Trophoblast cell (in vitro differentiated cells and primary cell): ENCODE results near the gene LRRIQ1.

Experiments used
- DNase-seq, 2 donors: peaks; one replicate each; pipeline ENCODE4 v3.0.0-alpha.2; 2016
- H2AFZ ChIP-seq: 2 replicates; pipeline ENCODE4 v1.6.1; 2013; ENCODE audit warnings: low read length, moderate library complexity, mild to moderate bottlenecking; ENCODE audit not compliant: insufficient read depth, poor library complexity
- H2AK5ac ChIP-seq: 2 replicates; pipeline ENCODE4 v1.6.1; 2013; ENCODE audit warnings: mild to moderate bottlenecking, low read length
- H2BK120ac ChIP-seq: 2 replicates; pipeline ENCODE4 v1.6.1; 2013; ENCODE audit warnings: low read length, mild to moderate bottlenecking, moderate library complexity; ENCODE audit not compliant: insufficient read depth, poor library complexity
- H2BK12ac ChIP-seq: 2 replicates; pipeline ENCODE4 v1.6.1; 2013; ENCODE audit warnings: mild to moderate bottlenecking, low read length, moderate library complexity
- H2BK5ac ChIP-seq: 2 replicates; pipeline ENCODE4 v1.6.1; 2013; ENCODE audit warnings: low read length, low read depth, moderate library complexity, mild to moderate bottlenecking; ENCODE audit not compliant: poor library complexity
- H3K14ac ChIP-seq: 2 replicates; pipeline ENCODE4 v1.6.1; 2013; ENCODE audit warnings: mild to moderate bottlenecking, low read length
- H3K18ac ChIP-seq: 2 replicates; pipeline ENCODE4 v1.6.1; 2013; ENCODE audit warnings: mild to moderate bottlenecking, low read length
- H3K23ac ChIP-seq: 2 replicates; pipeline ENCODE4 v1.6.1; 2013; ENCODE audit warnings: low read length
- H3K27ac ChIP-seq: 2 replicates; pipeline ENCODE4 v1.5.1; 2013; ENCODE audit warnings: low read depth, mild to moderate bottlenecking, inconsistent platforms, low read length, moderate library complexity
- H3K27me3 ChIP-seq: 2 replicates; pipeline ENCODE4 v1.6.1; 2013; ENCODE audit warnings: inconsistent platforms, mild to moderate bottlenecking, low read length, moderate library complexity; ENCODE audit not compliant: insufficient read depth
- H3K36me3 ChIP-seq, 2 experiments: 1 replicate in 1 of 2; 2 replicates in 1 of 2; pipeline ENCODE4 v1.6.1; 2013; ENCODE audit warnings: low read length in 2 of 2, mild to moderate bottlenecking in 2 of 2, moderate library complexity in 1 of 2; ENCODE audit not compliant: insufficient read depth in 2 of 2, control insufficient read depth in 1 of 2
- H3K4ac ChIP-seq: 2 replicates; pipeline ENCODE4 v1.6.1; 2013; ENCODE audit warnings: low read depth, mild to moderate bottlenecking, low read length, moderate library complexity
- H3K4me1 ChIP-seq, 2 experiments: 1 replicate in 1 of 2; 2 replicates in 1 of 2; pipeline ENCODE4 v1.6.1; 2013; ENCODE audit warnings: low read length in 2 of 2, mild to moderate bottlenecking in 2 of 2, moderate library complexity in 1 of 2; ENCODE audit not compliant: insufficient read depth in 2 of 2, control insufficient read depth in 1 of 2
- H3K4me2 ChIP-seq: 2 replicates; pipeline ENCODE4 v1.6.1; 2013; ENCODE audit warnings: inconsistent platforms, mild to moderate bottlenecking, low read length, moderate library complexity
- H3K4me3 ChIP-seq: 2 replicates; pipeline ENCODE4 v1.5.1; 2013; ENCODE audit warnings: mild to moderate bottlenecking, low read depth, low read length, inconsistent platforms
- H3K79me1 ChIP-seq: one replicate; pipeline ENCODE4 v1.6.1; 2013; ENCODE audit warnings: low read length
- H3K79me2 ChIP-seq: 2 replicates; pipeline ENCODE4 v1.6.1; 2013; ENCODE audit warnings: low read length, mild to moderate bottlenecking; ENCODE audit not compliant: control insufficient read depth, insufficient read depth, poor library complexity
- H3K9ac ChIP-seq: 2 replicates; pipeline ENCODE4 v1.6.1; 2013; ENCODE audit warnings: mild to moderate bottlenecking, low read length
- H3K9me3 ChIP-seq: 2 replicates; pipeline ENCODE4 v1.6.1; 2013; ENCODE audit warnings: low read depth, mild to moderate bottlenecking, control low read depth, inconsistent platforms, low read length; ENCODE audit not compliant: insufficient read depth
- H4K12ac ChIP-seq: 2 replicates; pipeline ENCODE4 v1.6.1; 2013; ENCODE audit warnings: low read depth, mild to moderate bottlenecking, low read length, moderate library complexity
- H4K8ac ChIP-seq: 2 replicates; pipeline ENCODE4 v1.6.1; 2013; ENCODE audit warnings: low read depth, mild to moderate bottlenecking, low read length, moderate library complexity
- H4K91ac ChIP-seq: one replicate; pipeline ENCODE4 v1.6.1; 2013; ENCODE audit warnings: low read depth, mild to moderate bottlenecking, low read length, moderate library complexity
- whole genome bisulfite sequencing: extraction: QIAGEN DNeasy Blood & Tissue Kit; methylation state at CpG from one replicate; pipeline ENCODE4 v1.1.7; 2013; ENCODE audit warnings: missing lambda C conversion rate; ENCODE audit not compliant: insufficient read length, insufficient coverage; ENCODE audit errors: extremely low coverage; 5-methylcytosine and 5-hydroxymethylcytosine counted together

Gene LRRIQ1

DNA sequence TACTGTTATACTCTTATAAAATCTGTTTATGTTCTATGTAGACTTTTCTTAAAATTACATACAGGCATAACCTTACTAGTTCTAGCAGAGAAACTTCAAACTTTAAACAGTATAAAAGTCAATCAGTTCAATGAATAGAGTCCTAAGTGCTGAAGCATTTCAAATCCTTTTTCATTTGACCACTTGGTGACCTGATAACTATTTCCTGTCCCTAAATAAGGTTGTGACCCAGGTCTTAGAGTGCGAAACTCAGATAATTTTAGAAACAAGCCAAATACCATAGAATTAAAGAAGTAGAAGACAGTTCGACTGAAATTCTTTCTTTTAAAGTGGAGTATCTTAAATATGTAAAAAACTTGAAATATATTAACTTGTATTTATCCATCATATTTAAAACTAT, 147.7 kb downstream of the LRRIQ1 start:
- no peak overlapping the region for H3K14ac ChIP-seq
- H3K23ac ChIP-seq = no peak overlapping the region
- H4K8ac ChIP-seq = no peak overlapping the region
- no peaks in the 10 kb centered on the region for H3K79me1 ChIP-seq
- no peaks in the 10 kb centered on the region for H3K4me1 ChIP-seq
- no peaks in the 10 kb centered on the region for H3K36me3 ChIP-seq
- H2AFZ ChIP-seq = no peak overlapping the region
- no peak overlapping the region for H2AK5ac ChIP-seq
- H3K9me3 ChIP-seq = no peaks in the 10 kb centered on the region
- no peak overlapping the region for H3K27ac ChIP-seq
- H2BK120ac ChIP-seq = no peak overlapping the region
- no peak overlapping the region for H3K18ac ChIP-seq
- H3K79me2 ChIP-seq = no peaks in the 10 kb centered on the region
- H4K91ac ChIP-seq = no peak overlapping the region
- no peak overlapping the region for H3K4me2 ChIP-seq
- H2BK5ac ChIP-seq = no peak overlapping the region
- no peak for DNase-seq
- no peak overlapping the region for H3K9ac ChIP-seq
- no CpG with 5 or more reads among the region's 2 CpGs for WGBS
- H3K4me3 ChIP-seq = no peak overlapping the region
- no peak overlapping the region for H3K4ac ChIP-seq
- H2BK12ac ChIP-seq = no peak overlapping the region
- no peak overlapping the region for H4K12ac ChIP-seq
- H3K27me3 ChIP-seq = no peaks in the 10 kb centered on the region

DNA sequence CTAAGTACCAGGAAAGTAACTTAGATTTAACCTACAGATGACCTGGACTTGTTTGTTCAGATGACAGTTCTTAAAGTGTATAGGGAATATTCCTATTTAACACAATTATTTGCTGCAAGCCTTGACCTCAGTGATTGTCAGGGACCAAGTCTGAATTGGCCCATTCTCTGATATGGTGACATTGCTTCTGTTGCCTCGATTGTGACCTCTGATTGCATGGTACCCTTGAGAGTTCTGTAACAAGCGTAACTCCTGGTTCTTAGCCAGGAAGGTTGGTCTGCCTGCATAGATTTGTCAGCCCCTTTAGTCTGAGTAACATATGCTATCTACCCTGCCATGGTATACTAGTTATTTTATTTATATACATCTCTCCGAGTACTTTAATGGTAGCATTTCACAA, 150.1 kb downstream of the LRRIQ1 start:
- Histone ChIP-seq H3K9ac (no peak overlapping the region), H3K36me3 (no peaks in the 10 kb centered on the region), H3K27ac (no peak overlapping the region), H4K12ac (no peak overlapping the region), H3K79me2 (no peaks in the 10 kb centered on the region), H2AFZ (no peak overlapping the region), H2BK5ac (no peak overlapping the region), H3K9me3 (no peaks in the 10 kb centered on the region), H3K4me1 (no peaks in the 10 kb centered on the region), H3K79me1 (no peaks in the 10 kb centered on the region), H4K8ac (no peak overlapping the region), H3K27me3 (no peaks in the 10 kb centered on the region), H2BK12ac (no peak overlapping the region), H3K4ac (no peak overlapping the region), H3K18ac (no peak overlapping the region), H4K91ac (no peak overlapping the region), H3K4me3 (no peak overlapping the region), H3K4me2 (no peak overlapping the region), H2BK120ac (no peak overlapping the region), H3K14ac (no peak overlapping the region), H3K23ac (no peak overlapping the region), H2AK5ac (no peak overlapping the region)
- no peak for DNase-seq
- WGBS = no CpG with 5 or more reads among the region's 3 CpGs

DNA sequence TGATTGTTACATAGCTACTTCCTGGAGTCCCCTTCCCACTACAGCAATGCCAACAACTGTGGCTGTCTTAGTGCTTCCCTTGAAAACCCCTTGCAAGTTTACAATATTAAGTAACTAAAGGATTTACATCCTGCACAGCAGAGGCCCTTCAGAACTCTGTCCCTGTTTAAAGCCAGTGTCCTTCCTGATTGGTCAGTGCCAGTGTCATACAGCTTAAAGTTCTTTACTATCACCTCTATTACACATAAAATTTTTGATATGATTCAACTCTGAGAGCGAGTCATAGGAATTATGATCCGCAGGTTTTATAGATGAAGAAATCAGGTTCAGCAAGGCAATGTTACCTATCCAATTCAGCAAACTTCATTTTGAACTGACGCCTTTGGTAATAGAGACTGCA, 152.5 kb downstream of the LRRIQ1 start:
- Histone ChIP-seq H3K14ac (no peak overlapping the region), H3K4me2 (no peak overlapping the region), H3K9ac (no peak overlapping the region), H3K4me1 (no peaks in the 10 kb centered on the region), H3K9me3 (no peaks in the 10 kb centered on the region), H4K91ac (no peak overlapping the region), H3K4me3 (no peak overlapping the region), H4K12ac (no peak overlapping the region), H2BK120ac (no peak overlapping the region), H2BK12ac (no peak overlapping the region), H3K23ac (no peak overlapping the region), H3K4ac (no peak overlapping the region), H4K8ac (no peak overlapping the region), H2BK5ac (no peak overlapping the region), H3K79me1 (no peaks in the 10 kb centered on the region), H3K27ac (no peak overlapping the region), H3K27me3 (no peaks in the 10 kb centered on the region), H2AK5ac (no peak overlapping the region), H3K36me3 (no peaks in the 10 kb centered on the region), H2AFZ (no peak overlapping the region), H3K18ac (no peak overlapping the region), H3K79me2 (no peaks in the 10 kb centered on the region)
- no CpG with 5 or more reads among the region's 3 CpGs for WGBS
- DNase-seq = no peak

DNA sequence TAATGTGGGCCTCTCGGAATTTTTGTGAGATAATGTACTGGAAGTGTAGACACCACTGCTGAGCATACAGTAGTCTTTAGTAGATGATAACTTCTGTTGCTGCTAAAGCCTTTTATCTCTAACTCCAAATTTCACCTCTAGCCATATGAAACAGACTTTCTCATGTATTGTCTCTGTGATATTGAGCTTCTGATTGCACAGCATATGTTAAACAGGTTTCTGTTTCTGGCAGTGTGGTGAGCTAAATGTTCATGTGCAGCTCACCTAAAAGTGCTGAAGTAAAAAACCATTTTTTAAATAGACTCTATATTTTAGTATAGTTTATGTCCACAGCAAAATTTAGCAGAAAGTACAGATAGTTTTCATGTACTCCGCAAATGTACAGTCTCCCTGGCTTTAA, 154.6 kb downstream of the LRRIQ1 start:
- no peak for DNase-seq
- H3K4ac ChIP-seq = no peak overlapping the region
- H3K79me2 ChIP-seq = no peaks in the 10 kb centered on the region
- no peak overlapping the region for H4K91ac ChIP-seq
- no peaks in the 10 kb centered on the region for H3K27me3 ChIP-seq
- no peak overlapping the region for H4K12ac ChIP-seq
- H3K27ac ChIP-seq = no peak overlapping the region
- H3K79me1 ChIP-seq = no peaks in the 10 kb centered on the region
- no peaks in the 10 kb centered on the region for H3K36me3 ChIP-seq
- no peak overlapping the region for H2BK12ac ChIP-seq
- no peaks in the 10 kb centered on the region for H3K4me1 ChIP-seq
- H4K8ac ChIP-seq = no peak overlapping the region
- no peak overlapping the region for H3K18ac ChIP-seq
- WGBS = no CpG with 5 or more reads among the region's 2 CpGs
- H2BK120ac ChIP-seq = no peak overlapping the region
- H2AK5ac ChIP-seq = no peak overlapping the region
- no peak overlapping the region for H3K4me3 ChIP-seq
- no peak overlapping the region for H2AFZ ChIP-seq
- H3K23ac ChIP-seq = no peak overlapping the region
- no peak overlapping the region for H2BK5ac ChIP-seq
- no peak overlapping the region for H3K4me2 ChIP-seq
- no peak overlapping the region for H3K9ac ChIP-seq
- no peak overlapping the region for H3K14ac ChIP-seq
- no peaks in the 10 kb centered on the region for H3K9me3 ChIP-seq
